K562 (cell line): ENCODE results near the gene ELF5. TPM values are rescaled to one million over a fixed set of nuclear protein-coding genes. Genes with fewer than 3 reads are reported as not detected.

Experiments used
- ATAC-seq: fragments of 200-7000 bp; cut with Tn5 transposase; 3 replicates; pipeline ENCODE4 v1.9.1; 2020; ENCODE audit warnings: moderate library complexity
- BruUV-seq: library from RNA; stranded (reverse); fragments of 400-500 nt; replicated peaks from 2 replicates; lab custom pipeline; 2021; lab: Mats Ljungman, UMichigan
- CTCF ChIA-PET: fragments of 300-600 bp; formaldehyde crosslinking; extraction: SDS; loops from one replicate; lab custom pipeline; 2021; ENCODE audit warnings: low intra/inter-chr PET ratio; lab: Yijun Ruan, JAX
- POLR2A ChIA-PET: fragments of 300-600, 350-650 bp; sonication (Branson Sonifier 250); formaldehyde crosslinking; extraction: SDS; loops from one replicate; lab custom pipeline; 2021; ENCODE audit warnings: antibody characterized with exemption, inconsistent platforms; lab: Yijun Ruan, JAX
- DNase-seq, 4 experiments: peaks; one replicate each; pipeline versions ENCODE4 v3.0.0 to v3.0.0-alpha.2; 2011 to 2018; ENCODE audit warnings: low spot score in 3 of 4, mixed read lengths in 3 of 4; ENCODE audit errors: extremely low read depth in 1 of 4
- FAIRE-seq: peaks from 2 replicates; lab custom pipeline; 2011; peaks lifted over from hg19 to GRCh38; lab: Jason Lieb, UNC
- H2AFZ ChIP-seq: 2 replicates; pipeline ENCODE4 v1.6.0; 2011; ENCODE audit warnings: low read depth, low read length, control low read depth, inconsistent platforms
- H3K27ac ChIP-seq: fragments of 200-600 bp; 3 replicates; pipeline ENCODE4 v1.8.0; 2011; ENCODE audit warnings: low read depth, mild to moderate bottlenecking, control low read depth, inconsistent platforms, low read length, moderate library complexity, mixed read lengths; ENCODE audit errors: extremely low read depth
- H3K27me3 ChIP-seq, 2 experiments: fragments of 300-600 bp in 1 of 2; 2 replicates in 1 of 2; 3 replicates in 1 of 2; pipeline versions ENCODE4 v1.6.0 to v1.8.0; 2011; ENCODE audit warnings: inconsistent platforms in 2 of 2, low read length in 2 of 2, mild to moderate bottlenecking in 1 of 2, mixed read lengths in 1 of 2, moderate library complexity in 1 of 2; ENCODE audit not compliant: control insufficient read depth in 2 of 2, insufficient read depth in 2 of 2
- H3K36me3 ChIP-seq: fragments of 300-600 bp; 3 replicates; pipeline ENCODE4 v1.8.0; 2011; ENCODE audit warnings: mild to moderate bottlenecking, low read length, inconsistent platforms; ENCODE audit not compliant: control insufficient read depth, insufficient read depth
- H3K4me1 ChIP-seq, 2 experiments: fragments of 200-600 bp in 1 of 2; replicated peaks in 1 of 2; 2 replicates in 1 of 2; 3 replicates in 1 of 2; pipeline versions ENCODE4 v1.5.1 to v1.8.0; 2011; ENCODE audit warnings: inconsistent platforms in 2 of 2, low read length in 2 of 2, mild to moderate bottlenecking in 1 of 2, mixed read lengths in 1 of 2, moderate library complexity in 1 of 2; ENCODE audit not compliant: control insufficient read depth in 2 of 2, insufficient read depth in 2 of 2
- H3K4me2 ChIP-seq: 2 replicates; pipeline ENCODE4 v1.6.1; 2011; ENCODE audit warnings: low read length, control low read depth, inconsistent platforms, mixed read lengths; ENCODE audit not compliant: insufficient read depth
- H3K4me3 ChIP-seq: fragments of 200-600 bp; sonication (generic), shearing (Covaris generic); 2 replicates; pipeline ENCODE4 v1.5.1; 2016; ENCODE audit warnings: control low read depth, inconsistent platforms
- H3K79me2 ChIP-seq: fragments of 200-600 bp; 3 replicates; pipeline ENCODE4 v1.8.0; 2011; ENCODE audit warnings: low read length, inconsistent platforms; ENCODE audit not compliant: control insufficient read depth, insufficient read depth
- H3K9ac ChIP-seq, 2 experiments: 2 replicates each; pipeline versions ENCODE4 v1.6.0 to v1.6.1; 2011; ENCODE audit warnings: low read depth in 2 of 2, low read length in 2 of 2, control low read depth in 1 of 2, inconsistent platforms in 1 of 2, mild to moderate bottlenecking in 1 of 2, mixed read lengths in 1 of 2; ENCODE audit not compliant: insufficient read depth in 1 of 2
- H3K9me1 ChIP-seq: one replicate; pipeline ENCODE4 v1.6.0; 2011; ENCODE audit warnings: inconsistent platforms, mild to moderate bottlenecking, low read length, moderate library complexity; ENCODE audit not compliant: control insufficient read depth, insufficient read depth
- H3K9me3 ChIP-seq: replicated peaks from 2 replicates; pipeline ENCODE4 v1.5.1; 2011; ENCODE audit warnings: low read depth, low read length, inconsistent platforms; ENCODE audit not compliant: control insufficient read depth, insufficient read depth
- H4K20me1 ChIP-seq: replicated peaks from 2 replicates; pipeline ENCODE4 v1.6.1; 2011; ENCODE audit warnings: low read length, inconsistent platforms, mixed read lengths; ENCODE audit not compliant: control insufficient read depth, insufficient read depth
- ARID3B ChIP-seq: fragments of 250-450 bp; sonication (Bioruptor Pico); IDR thresholded peaks from 2 replicates; pipeline ENCODE4 v1.4.0; 2020; ENCODE audit warnings: borderline replicate concordance
- ARNT ChIP-seq, 2 experiments: fragments of 450-650 bp; IDR thresholded peaks; 2 replicates each; pipeline ENCODE4 v1.6.1; 2016; ENCODE audit warnings: mild to moderate bottlenecking in 1 of 2
- BCOR ChIP-seq: fragments of 450-650 bp; IDR thresholded peaks from 2 replicates; pipeline ENCODE4 v1.6.1; 2016
- BRF2 ChIP-seq: IDR thresholded peaks from 3 replicates; pipeline ENCODE4 v1.6.1; 2011; ENCODE audit warnings: borderline replicate concordance, mild to moderate bottlenecking; ENCODE audit not compliant: insufficient read length, insufficient read depth
- CTBP1 ChIP-seq: fragments of 450-650 bp; IDR thresholded peaks from 2 replicates; pipeline ENCODE4 v1.6.1; 2016; ENCODE audit warnings: borderline replicate concordance
- HBP1 ChIP-seq: fragments of 450-650 bp; formaldehyde crosslinking; IDR thresholded peaks from 2 replicates; pipeline ENCODE4 v1.4.0; 2022; ENCODE audit warnings: missing genetic modification characterization
- HDAC8 ChIP-seq: fragments of 450-650 bp; IDR thresholded peaks from 2 replicates; pipeline ENCODE4 v1.6.1; 2016; ENCODE audit warnings: mild to moderate bottlenecking, missing genetic modification characterization, moderate library complexity, missing compliant biosample characterization
- HNRNPLL ChIP-seq: fragments of 200-400 bp; formaldehyde crosslinking; IDR thresholded peaks from 2 replicates; pipeline ENCODE4 v1.6.1; 2017; ENCODE audit warnings: low read length, low read depth, mild to moderate bottlenecking; ENCODE audit not compliant: poor library complexity, severe bottlenecking
- KAT7 ChIP-seq: sonication (generic); formaldehyde crosslinking; IDR thresholded peaks from 2 replicates; pipeline ENCODE4 v1.8.0; 2022; ENCODE audit warnings: missing genetic modification reagents, mild to moderate bottlenecking, borderline replicate concordance
- MCM2 ChIP-seq: fragments of 450-650 bp; IDR thresholded peaks from 2 replicates; pipeline ENCODE4 v1.6.1; 2017; ENCODE audit warnings: low read depth, mild to moderate bottlenecking
- RB1 ChIP-seq: fragments of 450-650 bp; IDR thresholded peaks from 2 replicates; pipeline ENCODE4 v1.6.1; 2017; ENCODE audit warnings: low read depth, mild to moderate bottlenecking
- RBM17 ChIP-seq: fragments of 200-400 bp; formaldehyde crosslinking; IDR thresholded peaks from 2 replicates; pipeline ENCODE4 v1.6.1; 2017; ENCODE audit warnings: low read depth, mild to moderate bottlenecking, low read length, borderline replicate concordance
- SMAD1 ChIP-seq: fragments of 150-350 bp; IDR thresholded peaks from 2 replicates; pipeline ENCODE4 v1.6.1; 2014; ENCODE audit warnings: low read length, low read depth; ENCODE audit not compliant: partially characterized antibody
- SMARCC2 ChIP-seq: fragments of 450-650 bp; IDR thresholded peaks from 2 replicates; pipeline ENCODE4 v1.6.1; 2017; ENCODE audit warnings: antibody characterized with exemption, moderate library complexity, mild to moderate bottlenecking, low read depth
- ZBTB5 ChIP-seq: fragments of 450-650 bp; IDR thresholded peaks from 2 replicates; pipeline ENCODE4 v1.6.1; 2017; ENCODE audit warnings: antibody characterized with exemption
- ZC3H8 ChIP-seq: fragments of 450-650 bp; IDR thresholded peaks from 2 replicates; pipeline ENCODE4 v1.6.1; 2017
- ZEB2 ChIP-seq: fragments of 450-650 bp; IDR thresholded peaks from 2 replicates; pipeline ENCODE4 v1.6.1; 2016
- WGBS: fragments of 100-300 bp; shearing (Covaris generic); methylation state at CpG from one replicate; pipeline ENCODE4 v1.1.6; 2016; ENCODE audit warnings: low coverage, mixed read lengths; ENCODE audit not compliant: insufficient coverage; ENCODE audit errors: missing lambda C conversion rate; 5-methylcytosine and 5-hydroxymethylcytosine counted together
- in situ Hi-C: fragments of 300-500 bp; cut with MboI; formaldehyde crosslinking; loops from 4 replicates; pipeline ENCODE4 v1.15.0; 2018; ENCODE audit warnings: inconsistent platforms, mixed read lengths
- intact Hi-C: fragments of 100-400 bp; cut with micrococcal nuclease; formaldehyde crosslinking; loops from 2 replicates; pipeline ENCODE4 v1.14.2; 2022
- polyA plus RNA-seq, 8 experiments: library from polyadenylated mRNA; depleted of rRNA in 4 of 8; stranded (reverse) in 5 of 8; unstranded in 3 of 8; fragments of >200 nt; fragmentation: Nextera tagmentation in 2 of 8; fragmentation: Illumina TruSeq in 1 of 8; extraction: Ambion mirVana in 2 of 8; extraction: Trizol in 1 of 8; gene quantifications; 2 replicates each; pipeline versions ENCODE4 v1.2.1 to v1.2.3, GENCODE V29; 2011 to 2014; ENCODE audit warnings: inconsistent platforms in 1 of 8, missing spikeins in 1 of 8
- total RNA-seq, 7 experiments: library from RNA; depleted of rRNA in 6 of 7; stranded (reverse); fragments of >200 nt in 6 of 7; fragmentation: Illumina TruSeq in 2 of 7; extraction: Trizol in 2 of 7; gene quantifications; 2 replicates each; pipeline versions ENCODE4 v1.2.1 to v1.2.3, GENCODE V29; 2011 to 2021; ENCODE audit warnings: low replicate concordance in 1 of 7

The ELF5 gene
- total and polyA plus RNA-seq, 9 of the 15 experiments (the other 6 are each of a cell fraction or from before 2014, with no cell fraction given), result not detected

GRCh38 chr11:34507610-34508009 lies 6.0 kb downstream of the ELF5 start:
- Histone ChIP-seq H3K4me3 (no peak overlapping the region), H3K9me1 (no peaks in the 10 kb centered on the region), H3K4me2 (no peak overlapping the region), H3K9me3 (no peaks in the 10 kb centered on the region), H3K27me3 (no peaks in the 10 kb centered on the region), H3K36me3 (no peaks in the 10 kb centered on the region), H3K27ac (no peak overlapping the region), H4K20me1 (no peaks in the 10 kb centered on the region), H3K4me1 (no peaks in the 10 kb centered on the region), H3K9ac (no peak overlapping the region), H2AFZ (no peak overlapping the region), H3K79me2 (no peaks in the 10 kb centered on the region)
- WGBS, result 35% methylated on average over 5 of the region's 5 CpGs
- BruUV-seq, result no TSS peak
- FAIRE-seq (no peak), DNase-seq (no peak), ATAC-seq (no peak)
- TF ChIP-seq ZC3H8, result no peak
- TF ChIP-seq ZEB2, result no peak
- no peak for TF ChIP-seq BCOR
- no peak for TF ChIP-seq BRF2
- no peak for TF ChIP-seq MCM2
- TF ChIP-seq SMARCC2, result no peak
- TF ChIP-seq RBM17, result no peak
- no peak for TF ChIP-seq HNRNPLL
- TF ChIP-seq ZBTB5, result no peak
- no peak for TF ChIP-seq HDAC8 (tag)
- TF ChIP-seq ARNT (IDR thresholded peaks at IDR 0.05), result no peak
- TF ChIP-seq RB1, result no peak
- TF ChIP-seq KAT7 (CRISPR knock-in tag), result no peak
- no peak for TF ChIP-seq ARID3B (CRISPR knock-in tag)
- TF ChIP-seq SMAD1, result no peak
- no peak for TF ChIP-seq HBP1
- no peak for TF ChIP-seq CTBP1
- CTCF ChIA-PET, result no interaction called here
- POLR2A ChIA-PET, result no interaction called here
- in situ Hi-C loops (no loop called here), intact Hi-C loops (no loop called here)
